Mesenchymal stem cell (in vitro differentiated cells and primary cell): ENCODE results near the gene MYO3A.

ENCODE experiments used
- DNase-seq: peaks from one replicate; pipeline ENCODE4 v3.0.0-alpha.2; 2013
- H2AFZ ChIP-seq: one replicate; pipeline ENCODE4 v1.6.1; 2013; ENCODE audit warnings: low read depth, mild to moderate bottlenecking, control low read depth, inconsistent platforms, low read length, moderate library complexity
- H2AK5ac ChIP-seq: 2 replicates; pipeline ENCODE4 v1.6.1; 2013; ENCODE audit warnings: low read length, moderate library complexity, mild to moderate bottlenecking, inconsistent platforms; ENCODE audit not compliant: severe bottlenecking
- H2BK120ac ChIP-seq: one replicate; pipeline ENCODE4 v1.6.1; 2013; ENCODE audit warnings: low read depth, mild to moderate bottlenecking, inconsistent platforms, low read length, moderate library complexity
- H2BK12ac ChIP-seq, 2 experiments: one replicate each; pipeline ENCODE4 v1.6.1; 2013; ENCODE audit warnings: inconsistent platforms in 2 of 2, low read length in 2 of 2, mild to moderate bottlenecking in 2 of 2, moderate library complexity in 2 of 2, control low read depth in 1 of 2
- H2BK15ac ChIP-seq: one replicate; pipeline ENCODE4 v1.6.1; 2013; ENCODE audit warnings: mild to moderate bottlenecking, low read depth, inconsistent platforms; ENCODE audit not compliant: poor library complexity, severe bottlenecking
- H2BK5ac ChIP-seq: 2 replicates; pipeline ENCODE4 v1.6.1; 2013; ENCODE audit warnings: low read depth, mild to moderate bottlenecking, low read length, control low read depth, inconsistent platforms; ENCODE audit not compliant: poor library complexity, severe bottlenecking
- H3K14ac ChIP-seq, 2 experiments: one replicate each; pipeline ENCODE4 v1.6.1; 2013; ENCODE audit warnings: inconsistent platforms in 2 of 2, low read length in 2 of 2, control low read depth in 1 of 2, mild to moderate bottlenecking in 1 of 2, moderate library complexity in 1 of 2
- H3K18ac ChIP-seq, 2 experiments: one replicate each; pipeline ENCODE4 v1.6.1; 2013; ENCODE audit warnings: inconsistent platforms in 2 of 2, low read length in 2 of 2, control low read depth in 1 of 2, low read depth in 1 of 2, mild to moderate bottlenecking in 1 of 2
- H3K23ac ChIP-seq, 2 experiments: one replicate each; pipeline ENCODE4 v1.6.1; 2013; ENCODE audit warnings: inconsistent platforms in 2 of 2, low read length in 2 of 2, mild to moderate bottlenecking in 2 of 2, moderate library complexity in 2 of 2, control low read depth in 1 of 2
- H3K27ac ChIP-seq: 2 replicates; pipeline ENCODE4 v1.5.1; 2013; ENCODE audit warnings: mild to moderate bottlenecking, moderate library complexity, low read length, control low read depth, inconsistent platforms; ENCODE audit not compliant: poor library complexity, severe bottlenecking
- H3K27me3 ChIP-seq, 2 experiments: 2 replicates each; pipeline versions ENCODE4 v1.6.1 to v1.7.0; 2013; ENCODE audit warnings: low read length in 2 of 2, mild to moderate bottlenecking in 2 of 2, moderate library complexity in 2 of 2, control low read depth in 1 of 2, inconsistent platforms in 1 of 2; ENCODE audit not compliant: control insufficient read depth in 1 of 2, insufficient read depth in 1 of 2
- H3K36me3 ChIP-seq, 2 experiments: 2 replicates each; pipeline versions ENCODE4 v1.6.1 to v1.7.0; 2013; ENCODE audit warnings: low read length in 2 of 2, control low read depth in 1 of 2, inconsistent platforms in 1 of 2, low read depth in 1 of 2, mild to moderate bottlenecking in 1 of 2; ENCODE audit not compliant: insufficient read depth in 2 of 2, control insufficient read depth in 1 of 2
- H3K4ac ChIP-seq, 2 experiments: one replicate each; pipeline ENCODE4 v1.6.1; 2013; ENCODE audit warnings: inconsistent platforms in 2 of 2, low read length in 2 of 2, mild to moderate bottlenecking in 2 of 2, moderate library complexity in 2 of 2, control low read depth in 1 of 2, low read depth in 1 of 2
- H3K4me1 ChIP-seq: 2 replicates; pipeline ENCODE4 v1.6.1; 2013; ENCODE audit warnings: low read depth, low read length, control low read depth; ENCODE audit not compliant: control insufficient read depth, insufficient read depth
- H3K4me2 ChIP-seq: 2 replicates; pipeline ENCODE4 v1.6.1; 2013; ENCODE audit warnings: low read length, mild to moderate bottlenecking, inconsistent platforms; ENCODE audit not compliant: poor library complexity, severe bottlenecking
- H3K4me3 ChIP-seq, 2 experiments: 2 replicates each; pipeline versions ENCODE4 v1.5.1 to v1.7.0; 2013; ENCODE audit warnings: low read length in 2 of 2, mild to moderate bottlenecking in 2 of 2, control low read depth in 1 of 2, low read depth in 1 of 2; ENCODE audit not compliant: insufficient read depth in 1 of 2
- H3K79me1 ChIP-seq: replicated peaks from 2 replicates; pipeline ENCODE4 v1.6.1; 2013; ENCODE audit warnings: mild to moderate bottlenecking, control low read depth, low read length, inconsistent platforms; ENCODE audit not compliant: poor library complexity, severe bottlenecking
- H3K9ac ChIP-seq: 2 replicates; pipeline ENCODE4 v1.7.0; 2013; ENCODE audit warnings: mild to moderate bottlenecking, low read length, moderate library complexity
- H3K9me3 ChIP-seq: 2 replicates; pipeline ENCODE4 v1.7.0; 2013; ENCODE audit warnings: mild to moderate bottlenecking, low read length; ENCODE audit not compliant: control insufficient read depth
- H4K8ac ChIP-seq: one replicate; pipeline ENCODE4 v1.6.1; 2013; ENCODE audit warnings: inconsistent platforms, mild to moderate bottlenecking, low read length, moderate library complexity
- H4K91ac ChIP-seq: one replicate; pipeline ENCODE4 v1.6.1; 2013; ENCODE audit warnings: mild to moderate bottlenecking, low read length, inconsistent platforms
- WGBS: methylation state at CpG from one replicate; pipeline ENCODE4 v1.1.7; 2013; ENCODE audit warnings: mixed read lengths; 5-methylcytosine and 5-hydroxymethylcytosine counted together

Gene MYO3A

DNA sequence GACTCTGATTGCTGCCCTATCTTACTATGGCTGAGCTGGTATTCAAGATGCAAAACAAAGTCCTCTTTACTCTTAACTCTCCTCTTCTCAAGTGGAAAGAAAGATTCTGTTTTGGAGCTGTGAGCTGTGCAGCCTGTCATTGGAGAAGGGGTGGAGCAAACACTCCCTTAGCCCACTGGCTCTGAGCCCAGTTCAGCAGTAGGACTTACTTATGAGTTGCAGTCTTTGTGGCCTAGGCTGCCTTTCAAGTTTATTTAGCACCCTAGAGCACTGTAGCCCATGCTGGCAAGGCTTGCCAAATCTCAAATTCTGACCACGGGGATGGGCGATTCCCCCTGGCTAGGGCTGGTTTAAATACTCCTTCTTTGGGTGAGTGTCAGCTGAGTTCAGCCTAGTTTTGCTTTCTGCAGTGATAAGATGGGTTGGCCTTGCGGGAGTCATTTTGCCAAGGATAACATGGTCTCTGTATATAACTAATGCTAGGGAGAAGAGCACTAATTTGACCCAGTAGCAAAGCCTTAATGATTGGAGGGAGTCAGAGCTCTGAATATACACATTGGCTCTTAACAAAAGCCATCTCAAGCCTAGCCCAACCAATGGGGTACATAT is 110.2 kb downstream of the MYO3A start:
- no peak overlapping the region for H3K14ac ChIP-seq
- no peak overlapping the region for H2AFZ ChIP-seq
- H3K4me3 ChIP-seq, result no peak overlapping the region
- H4K91ac ChIP-seq, result no peak overlapping the region
- no peak overlapping the region for H2BK12ac ChIP-seq
- H3K9ac ChIP-seq, result no peak overlapping the region
- no peak overlapping the region for H3K18ac ChIP-seq
- no peak overlapping the region for H3K23ac ChIP-seq
- no peak overlapping the region for H2AK5ac ChIP-seq
- no peaks in the 10 kb centered on the region for H3K27me3 ChIP-seq
- H3K4ac ChIP-seq, result no peak overlapping the region
- peaks cover 6% of the 10 kb centered on the region for H3K9me3 ChIP-seq
- no peak overlapping the region for H2BK120ac ChIP-seq
- H3K4me2 ChIP-seq, result no peak overlapping the region
- no peaks in the 10 kb centered on the region for H3K4me1 ChIP-seq
- WGBS, result 69% methylated on average over 3 of the region's 3 CpGs
- no peak overlapping the region for H3K27ac ChIP-seq
- H3K36me3 ChIP-seq, result no peaks in the 10 kb centered on the region
- H2BK5ac ChIP-seq, result no peak overlapping the region
- H3K79me1 ChIP-seq, result no peaks in the 10 kb centered on the region
- H2BK15ac ChIP-seq, result no peak overlapping the region
- no peak overlapping the region for H4K8ac ChIP-seq
- DNase-seq, result no peak

GRCh38 chr10:26046073-26046700 is 112.2 kb downstream of the MYO3A start:
- Histone ChIP-seq H3K79me1 (no peaks in the 10 kb centered on the region), H3K4ac (no peak overlapping the region), H2BK5ac (no peak overlapping the region), H3K18ac (no peak overlapping the region), H4K91ac (no peak overlapping the region), H2AK5ac (no peak overlapping the region), H3K36me3 (no peaks in the 10 kb centered on the region), H2BK15ac (no peak overlapping the region), H3K4me3 (no peak overlapping the region), H3K4me2 (no peak overlapping the region), H3K27me3 (no peaks in the 10 kb centered on the region), H2AFZ (no peak overlapping the region), H3K4me1 (no peaks in the 10 kb centered on the region), H2BK120ac (no peak overlapping the region), H3K23ac (no peak overlapping the region), H3K9ac (no peak overlapping the region), H2BK12ac (no peak overlapping the region), H3K9me3 (no peaks in the 10 kb centered on the region), H4K8ac (no peak overlapping the region), H3K27ac (no peak overlapping the region), H3K14ac (no peak overlapping the region)
- no peak for DNase-seq
- 67% methylated on average over 7 of the region's 7 CpGs for WGBS

DNA sequence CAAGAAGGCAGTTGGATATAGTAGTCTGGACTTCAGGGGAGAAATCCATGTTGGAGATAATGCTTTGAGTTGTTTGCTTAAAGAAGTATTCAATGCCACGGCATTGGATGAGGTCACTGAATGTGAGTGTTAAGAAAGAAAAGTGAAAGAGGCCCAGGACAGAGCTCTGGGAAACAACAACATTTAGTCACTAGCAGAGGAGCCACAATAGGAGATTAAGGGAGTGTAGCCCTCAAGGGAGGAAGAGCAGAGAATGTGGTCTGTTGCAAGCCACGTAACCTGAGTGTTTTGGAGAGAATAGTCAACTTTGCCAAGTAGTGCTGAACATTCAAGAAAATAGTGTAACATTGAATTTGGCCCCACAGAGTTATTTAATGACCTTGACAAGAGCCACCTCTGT is 114.7 kb downstream of the MYO3A start:
- H3K4me3 ChIP-seq, result no peak overlapping the region
- no peak overlapping the region for H3K18ac ChIP-seq
- no peak overlapping the region for H4K91ac ChIP-seq
- no peak overlapping the region for H2BK15ac ChIP-seq
- no peak overlapping the region for H3K4ac ChIP-seq
- H4K8ac ChIP-seq, result no peak overlapping the region
- H3K9ac ChIP-seq, result no peak overlapping the region
- no peaks in the 10 kb centered on the region for H3K4me1 ChIP-seq
- no peak overlapping the region for H3K4me2 ChIP-seq
- no peak overlapping the region for H2BK120ac ChIP-seq
- H3K27ac ChIP-seq, result no peak overlapping the region
- no peak overlapping the region for H2AK5ac ChIP-seq
- H3K36me3 ChIP-seq, result no peaks in the 10 kb centered on the region
- H2BK12ac ChIP-seq, result no peak overlapping the region
- H3K23ac ChIP-seq, result no peak overlapping the region
- H3K27me3 ChIP-seq, result no peaks in the 10 kb centered on the region
- no peak overlapping the region for H2AFZ ChIP-seq
- no peaks in the 10 kb centered on the region for H3K9me3 ChIP-seq
- no peak overlapping the region for H3K14ac ChIP-seq
- H3K79me1 ChIP-seq, result no peaks in the 10 kb centered on the region
- 59% methylated on average over 2 of the region's 2 CpGs for WGBS
- H2BK5ac ChIP-seq, result no peak overlapping the region
- no peak for DNase-seq

- no peak overlapping the region for H2BK5ac ChIP-seq
- no peak overlapping the region for H2BK12ac ChIP-seq
- H2BK15ac ChIP-seq, result no peak overlapping the region
- H2AK5ac ChIP-seq, result no peak overlapping the region
- no peaks in the 10 kb centered on the region for H3K36me3 ChIP-seq
- no peak overlapping the region for H3K4ac ChIP-seq
- H3K9ac ChIP-seq, result no peak overlapping the region
- H3K79me1 ChIP-seq, result no peaks in the 10 kb centered on the region
- H3K9me3 ChIP-seq, result no peaks in the 10 kb centered on the region
- H2BK120ac ChIP-seq, result no peak overlapping the region
- H4K8ac ChIP-seq, result no peak overlapping the region
- 75% methylated on average over 4 of the region's 4 CpGs for WGBS
- no peak overlapping the region for H3K14ac ChIP-seq
- no peaks in the 10 kb centered on the region for H3K4me1 ChIP-seq
- no peaks in the 10 kb centered on the region for H3K27me3 ChIP-seq
- H3K23ac ChIP-seq, result no peak overlapping the region
- no peak overlapping the region for H3K4me2 ChIP-seq
- no peak overlapping the region for H4K91ac ChIP-seq
- no peak overlapping the region for H2AFZ ChIP-seq
- H3K18ac ChIP-seq, result no peak overlapping the region
- H3K27ac ChIP-seq, result no peak overlapping the region
- no peak for DNase-seq
- no peak overlapping the region for H3K4me3 ChIP-seq
Measured at GRCh38 chr10:26052326-26052725, 118.3 kb downstream of the MYO3A start.
